Spinal cord (tissue), 10 donors: Measurements from ENCODE around the gene OGFOD3. TPM values are rescaled to one million over a fixed set of nuclear protein-coding genes. Genes with fewer than 3 reads are reported as not detected.
"Not testable (repeated sequence)": the region's sequence is repeated elsewhere in the genome, so short reads cannot be mapped to it uniquely, and the experiment has no call there.

ENCODE experiments used
- DNase-seq, 6 donors: peaks; one replicate each; pipeline versions ENCODE4 v3.0.0 to v3.0.0-alpha.2; 2013 to 2015; ENCODE audit warnings: low spot score in 6 of 6, low read depth in 4 of 6
- H3K27ac ChIP-seq: one replicate; pipeline ENCODE4 v1.5.1; 2013; ENCODE audit warnings: low read depth, low read length, control low read depth
- H3K27me3 ChIP-seq: one replicate; pipeline ENCODE4 v1.6.1; 2013; ENCODE audit warnings: low read length; ENCODE audit not compliant: control insufficient read depth, insufficient read depth
- H3K36me3 ChIP-seq: one replicate; pipeline ENCODE4 v1.6.1; 2013; ENCODE audit warnings: low read length; ENCODE audit not compliant: control insufficient read depth, insufficient read depth
- H3K4me1 ChIP-seq: one replicate; pipeline ENCODE4 v1.6.1; 2013; ENCODE audit warnings: low read length; ENCODE audit not compliant: control insufficient read depth, insufficient read depth
- H3K4me3 ChIP-seq: one replicate; pipeline ENCODE4 v1.5.1; 2013; ENCODE audit warnings: low read depth, low read length, control low read depth
- H3K9me3 ChIP-seq: one replicate; pipeline ENCODE4 v1.6.1; 2013; ENCODE audit warnings: low read length; ENCODE audit not compliant: control insufficient read depth, insufficient read depth
- WGBS: methylation state at CpG from one replicate; pipeline ENCODE4 v1.1.5; 2013; ENCODE audit warnings: missing lambda C conversion rate; ENCODE audit not compliant: insufficient coverage; 5-methylcytosine and 5-hydroxymethylcytosine counted together
- polyA plus RNA-seq, 2 donors: library from polyadenylated mRNA; unstranded; fragments of 120-200 nt; gene quantifications; one replicate each; pipeline ENCODE4 v1.2.1, GENCODE V29; 2013; ENCODE audit not compliant: insufficient read length in 2 of 2
- total RNA-seq, 2 donors: library from RNA; depleted of rRNA in 1 of 2; stranded (reverse); fragments of 120-200 nt in 1 of 2; fragments of >200 nt in 1 of 2; gene quantifications; one replicate each; pipeline versions ENCODE4 v1.2.3 to v1.2.4, GENCODE V29; 2013 to 2014
- donor health status: healthy.

OGFOD3 gene
- total and polyA plus RNA-seq, 4 donors = 12.5 to 31.1 (median 27.2) TPM

DNA sequence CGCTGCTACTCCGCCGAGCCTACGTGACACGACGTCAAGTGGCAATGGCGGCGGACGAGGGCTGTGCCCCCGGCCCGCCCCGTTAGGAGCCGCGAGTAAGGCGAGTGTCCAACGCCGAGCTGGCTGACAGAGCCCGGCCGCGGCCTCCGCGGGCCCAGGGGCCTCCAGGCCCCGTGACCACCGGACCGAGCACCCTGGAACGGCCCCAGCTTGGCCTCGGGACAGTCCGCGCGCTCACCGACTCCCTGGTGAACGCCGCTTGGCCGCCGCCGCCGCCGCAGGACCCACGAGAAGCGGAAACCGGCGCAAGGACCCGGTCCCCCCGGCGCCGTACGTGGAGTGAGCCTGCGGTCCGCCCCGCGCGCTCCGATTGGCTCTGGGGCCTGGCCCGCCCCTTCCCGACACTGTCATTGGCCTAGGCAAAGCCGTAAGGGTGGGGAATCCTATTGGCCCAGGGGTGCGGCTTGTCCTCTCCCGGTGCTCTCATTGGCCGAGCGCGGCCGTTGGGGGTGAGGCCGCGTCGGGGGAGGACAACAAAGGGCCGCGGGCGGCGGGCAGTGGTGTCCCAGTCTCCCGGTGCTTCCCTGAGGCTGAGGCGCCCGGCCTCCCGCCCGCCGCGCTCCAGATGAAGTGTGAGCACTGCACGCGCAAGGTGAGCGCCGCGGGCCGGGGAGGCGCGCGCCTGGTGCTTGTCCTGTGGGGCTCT lies 39.9 kb upstream of the OGFOD3 start, which contains the start of gene NARF:
Gene NARF (plus strand): TSS at position 563 of the 706 bp plus-strand sequence. CDS start 63 bp downstream, at position 626.
- Histone ChIP-seq H3K27ac (peak within 1 kb of the TSS; percentile 98), H3K36me3 (peaks cover 34% of the 10 kb centered on the region), H3K4me1 (peaks cover 14% of the 10 kb centered on the region), H3K9me3 (no peaks in the 10 kb centered on the region), H3K27me3 (no peaks in the 10 kb centered on the region), H3K4me3 (peak within 1 kb of the TSS; percentile 81)
- peak; percentile 84 to 100 (median 98) for DNase-seq
- 0% methylated on average over 85 of the region's 85 CpGs for WGBS

DNA sequence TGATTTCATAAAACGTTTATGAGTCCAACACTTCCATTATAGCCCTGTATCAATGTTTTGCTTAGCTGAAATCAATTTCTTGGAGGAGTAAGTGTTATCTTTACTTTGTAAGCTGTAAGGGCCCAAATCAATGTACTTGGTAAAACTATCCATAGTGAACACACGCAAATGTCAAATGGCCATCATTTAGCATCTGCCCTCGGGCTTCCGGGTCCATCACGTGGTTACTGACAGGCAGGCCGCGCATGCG lies 39.5 kb upstream of the OGFOD3 start:
- H3K27me3 ChIP-seq = no peaks in the 10 kb centered on the region
- peaks cover 31% of the 10 kb centered on the region for H3K36me3 ChIP-seq
- DNase-seq = no peak
- WGBS = 0% methylated on average over 7 of the region's 8 CpGs
- peak overlapping the region; percentile 81 for H3K4me3 ChIP-seq
- H3K9me3 ChIP-seq = no peaks in the 10 kb centered on the region
- peaks cover 14% of the 10 kb centered on the region for H3K4me1 ChIP-seq
- peak overlapping the region; percentile 98 for H3K27ac ChIP-seq

DNA sequence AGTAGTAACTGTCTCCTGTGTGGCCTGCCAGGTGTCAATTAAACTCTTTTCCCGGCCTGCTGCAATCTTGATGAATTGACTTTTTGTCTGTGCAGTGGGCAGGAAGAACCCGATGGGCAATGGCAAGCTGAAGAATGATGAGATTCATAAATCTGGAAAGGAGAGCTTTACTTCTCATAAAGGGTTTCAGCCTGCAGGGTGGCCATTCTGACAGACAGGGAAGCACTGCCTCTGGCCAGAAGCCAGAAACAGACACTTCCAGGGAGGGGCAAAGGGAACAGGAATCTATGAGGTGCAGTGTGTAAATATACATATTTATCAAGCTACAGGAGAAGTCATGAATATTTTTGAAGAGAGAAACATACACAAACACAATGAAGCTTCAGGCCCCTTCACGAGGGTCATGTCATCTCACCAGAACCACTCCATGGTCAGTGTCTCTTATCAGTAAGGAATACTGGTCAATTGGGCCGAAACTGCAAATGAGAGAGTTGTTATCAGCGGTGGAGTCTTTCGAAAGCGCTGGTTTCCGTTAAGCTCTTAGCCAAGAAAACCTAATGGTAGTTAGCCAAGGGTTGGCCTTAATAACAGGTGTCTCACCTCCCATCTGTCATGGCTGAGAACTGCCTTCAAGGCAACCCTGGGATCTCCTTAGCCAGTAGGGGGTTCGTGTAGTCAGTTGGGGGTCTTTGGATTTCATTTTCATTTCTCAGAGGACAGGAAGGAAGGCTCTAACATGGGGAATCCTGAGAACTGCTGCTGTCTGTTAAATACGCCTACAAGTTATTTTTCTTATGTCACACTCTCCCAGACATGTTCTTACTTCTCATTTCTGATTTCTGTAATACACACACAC lies 38.9 kb upstream of the OGFOD3 start:
- no peaks in the 10 kb centered on the region for H3K27me3 ChIP-seq
- peak overlapping the region; percentile 81 for H3K4me3 ChIP-seq
- H3K36me3 ChIP-seq = peaks cover 25% of the 10 kb centered on the region
- H3K27ac ChIP-seq = peak overlapping the region; percentile 98
- 55% methylated on average over 7 of the region's 10 CpGs for WGBS
- H3K4me1 ChIP-seq = peaks cover 14% of the 10 kb centered on the region
- H3K9me3 ChIP-seq = no peaks in the 10 kb centered on the region
- DNase-seq = no peak

DNA sequence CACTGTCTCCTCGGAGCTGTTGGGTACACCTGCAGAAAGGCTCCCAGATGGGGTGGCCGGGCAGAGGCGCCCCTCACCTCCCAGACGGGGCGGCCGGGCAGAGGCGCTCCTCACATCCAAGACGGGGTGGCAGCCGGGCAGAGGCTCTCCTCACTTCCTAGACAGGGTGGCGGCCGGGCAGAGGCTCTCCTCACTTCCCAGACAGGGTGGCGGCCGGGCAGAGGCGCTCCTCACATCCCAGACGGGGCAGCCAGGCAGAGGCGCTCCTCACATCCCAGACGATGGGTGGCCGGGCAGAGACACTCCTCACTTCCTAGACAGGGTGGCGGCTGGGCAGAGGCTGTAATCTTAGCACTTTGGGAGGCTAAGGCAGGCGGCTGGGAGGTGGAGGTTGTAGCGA lies 35.3 kb upstream of the OGFOD3 start:
- 91% methylated on average over 14 of the region's 21 CpGs for WGBS
- H3K4me1 ChIP-seq = peaks cover 18% of the 10 kb centered on the region
- H3K9me3 ChIP-seq, DNase-seq, H3K27me3 ChIP-seq, H3K36me3 ChIP-seq, H3K4me3 ChIP-seq, H3K27ac ChIP-seq: not testable (repeated sequence)

DNA sequence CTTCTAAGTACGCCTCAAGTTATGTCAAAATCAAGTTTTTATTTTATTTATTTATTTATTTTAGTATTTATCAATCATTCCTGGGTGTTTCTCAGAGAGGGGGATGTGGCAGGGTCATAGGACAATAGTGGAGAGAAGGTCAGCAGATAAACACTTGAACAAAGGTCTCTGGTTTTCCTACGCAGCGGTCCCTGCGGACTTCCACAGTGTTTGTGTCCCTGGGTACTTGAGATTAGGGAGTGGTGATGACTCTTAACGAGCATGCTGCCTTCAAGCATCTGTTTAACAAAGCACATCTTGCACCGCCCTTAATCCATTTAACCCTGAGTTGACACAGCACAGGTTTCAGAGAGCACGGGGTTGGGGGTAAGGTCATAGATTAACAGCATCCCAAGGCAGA lies 34.8 kb upstream of the OGFOD3 start:
- H3K4me1 ChIP-seq = peaks cover 18% of the 10 kb centered on the region
- H3K9me3 ChIP-seq, H3K4me3 ChIP-seq, H3K36me3 ChIP-seq, H3K27me3 ChIP-seq, H3K27ac ChIP-seq, DNase-seq: not testable (repeated sequence)
- no CpG with 5 or more reads among the region's 7 CpGs for WGBS

DNA sequence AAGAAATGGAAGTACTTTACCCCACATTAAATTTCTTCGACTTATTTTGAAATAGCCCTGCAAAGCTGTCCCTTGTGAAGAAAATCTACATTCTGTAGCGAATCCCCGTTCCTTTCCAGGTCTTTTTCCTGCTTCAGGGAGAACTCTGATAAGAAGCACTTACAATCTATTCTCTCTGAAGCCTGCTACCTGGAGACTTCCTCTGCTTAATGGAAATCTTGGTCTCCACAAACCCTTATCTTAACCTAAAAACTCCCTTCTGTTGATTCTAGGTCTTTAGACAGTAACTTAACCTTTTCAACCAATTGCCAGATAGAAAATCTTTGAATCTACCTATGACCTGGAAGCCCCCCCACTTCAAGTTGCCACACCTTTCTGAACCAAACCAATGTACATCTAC lies 33.8 kb upstream of the OGFOD3 start:
- no peaks in the 10 kb centered on the region for H3K27me3 ChIP-seq
- H3K4me1 ChIP-seq = peaks cover 15% of the 10 kb centered on the region
- peaks cover 12% of the 10 kb centered on the region for H3K36me3 ChIP-seq
- DNase-seq = no peak
- H3K4me3 ChIP-seq = no peak overlapping the region
- WGBS = 91% methylated on average over 3 of the region's 3 CpGs
- no peaks in the 10 kb centered on the region for H3K9me3 ChIP-seq
- no peak overlapping the region for H3K27ac ChIP-seq

DNA sequence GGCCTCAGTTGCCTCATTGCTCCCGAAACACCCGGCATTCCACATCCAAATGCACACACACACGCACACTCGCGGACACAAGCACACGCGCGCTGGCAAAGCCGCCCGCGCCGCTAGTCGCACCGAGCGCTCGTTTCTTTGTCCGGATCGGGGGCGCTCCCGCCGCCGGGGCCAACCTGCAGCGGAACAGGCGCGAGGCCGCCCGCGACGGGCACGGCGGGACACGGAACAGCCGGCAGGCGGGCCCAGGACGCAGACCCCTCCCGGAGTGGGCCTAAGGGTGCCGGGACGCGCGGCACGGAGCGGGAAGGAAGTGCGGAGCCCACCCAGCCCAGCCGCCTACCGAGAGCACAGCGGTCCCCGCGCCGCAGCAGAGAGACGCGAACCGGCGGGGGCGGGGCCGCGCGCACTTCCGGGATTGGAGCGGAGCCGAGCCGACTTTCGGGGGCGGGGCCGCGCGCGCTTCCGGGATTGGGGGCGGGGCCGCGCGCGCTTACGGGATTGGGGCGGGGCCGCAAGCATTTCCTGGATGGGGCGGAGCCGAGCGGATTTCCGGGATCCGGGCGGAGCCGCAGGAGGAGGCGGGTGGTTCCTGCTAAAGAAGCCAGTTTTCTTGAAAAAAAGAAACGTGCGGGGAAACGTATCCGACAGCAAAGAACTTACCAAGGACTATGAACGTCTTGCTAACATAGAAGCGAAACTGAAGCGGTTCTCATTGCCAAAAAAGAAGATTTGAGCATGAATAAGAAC lies 32.1 kb upstream of the OGFOD3 start, which contains the start of gene CYBC1:
Gene CYBC1 (minus strand): TSS at position 396 of the 750 bp plus-strand sequence. CDS start 1,498 bp downstream, outside the sequence.
- H3K36me3 ChIP-seq = peaks cover 26% of the 10 kb centered on the region
- peak within 1 kb of the TSS; percentile 81 for H3K27ac ChIP-seq
- DNase-seq = peak; percentile 65 to 97 (median 86)
- peaks cover 19% of the 10 kb centered on the region for H3K4me1 ChIP-seq
- no peaks in the 10 kb centered on the region for H3K27me3 ChIP-seq
- WGBS = under 1% methylated on average over 89 of the region's 91 CpGs
- H3K9me3 ChIP-seq = no peaks in the 10 kb centered on the region
- peak within 1 kb of the TSS; percentile 65 for H3K4me3 ChIP-seq

DNA sequence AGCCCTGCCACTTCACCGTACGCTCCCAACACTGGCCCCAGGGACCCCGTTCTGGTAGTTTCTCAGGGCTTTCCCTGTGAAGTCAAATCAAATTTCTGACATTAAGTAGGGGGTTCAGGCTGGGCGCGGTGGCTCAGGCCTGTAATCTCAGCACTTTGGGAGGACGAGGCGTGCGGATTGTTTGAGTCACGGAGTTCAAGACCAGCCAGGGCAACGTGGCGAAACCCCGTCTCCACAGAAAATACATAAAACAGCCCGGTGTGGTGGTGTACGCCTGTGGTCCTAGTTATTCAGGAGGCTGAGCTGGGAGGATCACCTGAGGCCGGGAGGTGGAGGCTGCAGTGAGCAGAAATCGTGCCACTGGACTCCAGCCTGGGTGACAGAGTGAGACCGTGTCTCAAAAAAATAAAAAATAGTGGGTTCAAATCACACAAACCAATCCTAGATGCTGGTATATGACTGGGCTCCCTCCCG lies 31.5 kb upstream of the OGFOD3 start:
- no peaks in the 10 kb centered on the region for H3K9me3 ChIP-seq
- peak overlapping the region; percentile 65 for H3K4me3 ChIP-seq
- 68% methylated on average over 10 of the region's 18 CpGs for WGBS
- no peak for DNase-seq
- H3K27ac ChIP-seq = peak overlapping the region; percentile 64
- no peaks in the 10 kb centered on the region for H3K27me3 ChIP-seq
- peaks cover 32% of the 10 kb centered on the region for H3K36me3 ChIP-seq
- H3K4me1 ChIP-seq = peaks cover 22% of the 10 kb centered on the region

DNA sequence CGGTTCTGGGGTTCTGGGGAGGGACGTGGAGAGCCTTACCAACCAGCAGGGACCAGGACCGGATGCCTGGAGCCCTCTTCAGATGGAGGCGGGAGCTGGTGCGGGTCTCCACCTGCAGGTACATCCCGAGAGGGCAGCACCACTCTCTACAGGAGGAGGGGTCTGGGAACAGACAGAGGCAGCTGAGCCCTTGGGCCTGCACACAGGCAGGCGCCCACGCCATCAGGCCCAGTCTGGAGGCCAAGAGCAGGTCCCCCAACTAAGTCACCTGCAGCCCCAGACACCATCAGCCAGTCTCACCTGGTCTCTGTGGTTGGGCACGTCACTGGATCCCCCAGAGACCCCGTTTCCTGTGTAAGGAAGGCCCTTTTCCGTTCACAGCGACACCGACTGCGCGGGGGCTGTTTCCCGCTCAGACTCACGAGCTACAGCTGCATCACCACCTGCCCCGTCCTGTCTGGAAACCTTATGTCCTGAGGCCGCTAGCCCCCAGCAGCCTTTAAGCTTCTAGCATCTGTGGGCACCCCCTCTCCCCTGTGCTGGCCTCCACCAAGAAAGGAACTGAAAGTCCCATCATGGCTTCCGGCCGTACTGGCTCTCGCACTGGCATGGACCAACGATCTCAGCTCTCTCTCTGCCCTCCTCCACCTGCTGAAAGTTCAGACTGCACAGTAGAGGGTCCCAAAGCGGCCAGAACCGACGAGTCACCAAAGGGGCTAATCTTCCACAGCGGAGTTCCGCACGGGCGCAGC lies 30.9 kb upstream of the OGFOD3 start:
- H3K27ac ChIP-seq = peak overlapping the region; percentile 33
- H3K36me3 ChIP-seq = peaks cover 38% of the 10 kb centered on the region
- no peaks in the 10 kb centered on the region for H3K27me3 ChIP-seq
- peak overlapping the region; percentile 65 for H3K4me3 ChIP-seq
- H3K9me3 ChIP-seq = no peaks in the 10 kb centered on the region
- 80% methylated on average over 30 of the region's 30 CpGs for whole genome bisulfite sequencing
- peaks cover 22% of the 10 kb centered on the region for H3K4me1 ChIP-seq
- DNase-seq = no peak
